Measurements from ENCODE around the gene STK40.

Gene STK40

GRCh38 chr1:36420409-36420808 lies 34.7 kb upstream of the STK40 start:
- no peak for DNase-seq (ENCODE audit: low read depth)
- TF ChIP-seq CTCF (IDR thresholded peaks at IDR 0.05; ENCODE audit: insufficient read depth, low read depth, low read length, missing control alignments): no peak
- no peak overlapping the region for H3K4me3 ChIP-seq (ENCODE audit: low read depth, low read length)

- no peak for TF ChIP-seq CTCF (IDR thresholded peaks at IDR 0.05; ENCODE audit: insufficient read depth, low read depth, low read length, missing control alignments)
- DNase-seq (ENCODE audit: low read depth): no peak
- no peak overlapping the region for H3K4me3 ChIP-seq (ENCODE audit: low read depth, low read length)
Observed at GRCh38 chr1:36419569-36419968, 33.8 kb upstream of the STK40 start.

- no peak for TF ChIP-seq CTCF (IDR thresholded peaks at IDR 0.05; ENCODE audit: insufficient read depth, low read depth, low read length, missing control alignments)
- no peak overlapping the region for H3K4me3 ChIP-seq (ENCODE audit: low read depth, low read length)
- no peak for DNase-seq (ENCODE audit: low read depth)
Observed at GRCh38 chr1:36419140-36419539, 33.4 kb upstream of the STK40 start.

GRCh38 chr1:36417931-36418330 lies 32.2 kb upstream of the STK40 start:
- TF ChIP-seq CTCF (IDR thresholded peaks at IDR 0.05; ENCODE audit: insufficient read depth, low read depth, low read length, missing control alignments): no peak
- no peak for DNase-seq (ENCODE audit: low read depth)
- no peak overlapping the region for H3K4me3 ChIP-seq (ENCODE audit: low read depth, low read length)

GRCh38 chr1:36415661-36416326 lies 30.1 kb upstream of the STK40 start:
- no peak for TF ChIP-seq CTCF (IDR thresholded peaks at IDR 0.05; ENCODE audit: insufficient read depth, low read depth, low read length, missing control alignments)
- no peak overlapping the region for H3K4me3 ChIP-seq (ENCODE audit: low read depth, low read length)
- DNase-seq (ENCODE audit: low read depth): no peak

- TF ChIP-seq CTCF (IDR thresholded peaks at IDR 0.05; ENCODE audit: insufficient read depth, low read depth, low read length, missing control alignments): no peak
- DNase-seq (ENCODE audit: low read depth): no peak
- H3K4me3 ChIP-seq (ENCODE audit: low read depth, low read length): no peak overlapping the region
Observed at GRCh38 chr1:36414384-36414783, 28.7 kb upstream of the STK40 start.
